HCT116 (cell line): Measurements from ENCODE around the gene PADI4. TPM values are rescaled to one million over a fixed set of nuclear protein-coding genes. Genes with fewer than 3 reads are reported as not detected.

Source experiments
- ATAC-seq: fragments of 200-7000 bp; cut with Tn5 transposase; 2 replicates; pipeline ENCODE4 v1.9.1; 2020; ENCODE audit warnings: mild to moderate bottlenecking, moderate library complexity
- BruUV-seq: library from RNA; stranded (reverse); fragments of 400-500 nt; replicated peaks from 2 replicates; lab custom pipeline; 2021; lab: Mats Ljungman, UMichigan
- CTCF ChIA-PET: fragments of 300-600 bp; sonication (Branson Sonifier 250); formaldehyde crosslinking; loops from one replicate; lab custom pipeline; 2021; ENCODE audit warnings: antibody characterized with exemption; lab: Charles Lee
- POLR2A ChIA-PET: fragments of 300-600, 350-600 bp; sonication (Branson Sonifier 250); formaldehyde crosslinking; loops from one replicate; lab custom pipeline; 2021; ENCODE audit warnings: antibody characterized with exemption; lab: Charles Lee
- RAD21 ChIA-PET, 2 experiments: fragments of 300-600 bp; sonication (Branson Sonifier 250); formaldehyde crosslinking; loops; one replicate each; lab custom pipeline; 2023; ENCODE audit warnings: low total read pairs in 2 of 2; ENCODE audit not compliant: uncharacterized antibody in 2 of 2, unreplicated experiment in 2 of 2, low non-redundant PET in 1 of 2; lab: Charles Lee
- DNase-seq: peaks from one replicate; pipeline ENCODE4 v3.0.0-alpha.2; 2010; ENCODE audit warnings: low read depth, low spot score
- H2AFZ ChIP-seq: fragments of 200-600 bp; shearing (Covaris generic), sonication (generic); 2 replicates; pipeline ENCODE4 v1.6.1; 2017; ENCODE audit warnings: low read depth, mixed run types, mixed read lengths, antibody characterized with exemption, low read length; ENCODE audit not compliant: poor library complexity, severe bottlenecking
- H3K27ac ChIP-seq: 2 replicates; pipeline ENCODE4 v1.5.1; 2012; ENCODE audit warnings: low read depth, low read length
- H3K27me3 ChIP-seq: fragments of 200-600 bp; sonication (generic); 2 replicates; pipeline ENCODE4 v1.6.1; 2016; ENCODE audit warnings: mixed run types, low read length, mixed read lengths; ENCODE audit not compliant: insufficient read depth
- H3K36me3 ChIP-seq, 2 experiments: fragments of 200-500 bp in 1 of 2; fragments of 200-600 bp in 1 of 2; sonication (Bioruptor generic) in 1 of 2; sonication (generic) in 1 of 2; 2 replicates each; pipeline versions ENCODE4 v1.5.1 to v1.6.1; 2014 to 2016; ENCODE audit warnings: low read length in 2 of 2, inconsistent platforms in 1 of 2, mixed read lengths in 1 of 2, mixed run types in 1 of 2; ENCODE audit not compliant: insufficient read depth in 2 of 2, control insufficient read depth in 1 of 2
- H3K4me1 ChIP-seq, 2 experiments: fragments of 200-600 bp in 1 of 2; sonication (generic) in 1 of 2; 2 replicates each; pipeline versions ENCODE4 v1.5.1 to v1.6.1; 2012 to 2017; ENCODE audit warnings: low read length in 2 of 2, inconsistent platforms in 1 of 2, mild to moderate bottlenecking in 1 of 2, mixed read lengths in 1 of 2, mixed run types in 1 of 2, moderate library complexity in 1 of 2; ENCODE audit not compliant: insufficient read depth in 2 of 2, control insufficient read depth in 1 of 2
- H3K4me2 ChIP-seq: fragments of 200-600 bp; sonication (generic); 2 replicates; pipeline ENCODE4 v1.6.1; 2017; ENCODE audit warnings: mixed run types, low read length, mixed read lengths
- H3K4me3 ChIP-seq, 2 experiments: fragments of 200-600 bp in 1 of 2; sonication (generic) in 1 of 2; replicated peaks in 1 of 2; 2 replicates each; pipeline ENCODE4 v1.5.1; 2011 to 2016; ENCODE audit warnings: low read length in 2 of 2, control low read depth in 1 of 2, low read depth in 1 of 2, mild to moderate bottlenecking in 1 of 2, mixed read lengths in 1 of 2, mixed run types in 1 of 2
- H3K79me2 ChIP-seq: fragments of 200-600 bp; sonication (generic); 2 replicates; pipeline ENCODE4 v1.6.1; 2017; ENCODE audit warnings: mild to moderate bottlenecking, mixed run types, low read length, moderate library complexity, mixed read lengths; ENCODE audit not compliant: insufficient read depth
- H3K9ac ChIP-seq: fragments of 200-600 bp; sonication (generic); 2 replicates; pipeline ENCODE4 v1.6.1; 2016; ENCODE audit warnings: low read length, mixed read lengths
- H3K9me2 ChIP-seq: fragments of 200-600 bp; sonication (generic), shearing (Covaris generic); 2 replicates; pipeline ENCODE4 v1.6.1; 2017; ENCODE audit warnings: mixed run types, mild to moderate bottlenecking, moderate library complexity; ENCODE audit not compliant: insufficient read depth
- H3K9me3 ChIP-seq, 2 experiments: fragments of 200-500 bp in 1 of 2; fragments of 200-600 bp in 1 of 2; sonication (Bioruptor generic) in 1 of 2; sonication (generic) in 1 of 2; 2 replicates each; pipeline ENCODE4 v1.6.1; 2014 to 2017; ENCODE audit warnings: low read length in 2 of 2, mixed read lengths in 2 of 2, inconsistent platforms in 1 of 2, low read depth in 1 of 2, mild to moderate bottlenecking in 1 of 2, mixed run types in 1 of 2, moderate library complexity in 1 of 2; ENCODE audit not compliant: control insufficient read depth in 1 of 2, insufficient read depth in 1 of 2
- H4K20me1 ChIP-seq: fragments of 200-600 bp; sonication (generic), shearing (Covaris generic); 2 replicates; pipeline ENCODE4 v1.6.1; 2017; ENCODE audit warnings: mixed run types, mild to moderate bottlenecking, moderate library complexity; ENCODE audit not compliant: insufficient read depth
- ATF3 ChIP-seq: IDR thresholded peaks from 2 replicates; pipeline ENCODE4 v1.6.1; 2012
- EZH2phosphoT487 ChIP-seq: fragments of 200-600 bp; IDR thresholded peaks from 2 replicates; pipeline ENCODE4 v1.6.1; 2018; ENCODE audit warnings: antibody characterized with exemption, borderline replicate concordance
- FOSL1 ChIP-seq: IDR thresholded peaks from 2 replicates; pipeline ENCODE4 v1.6.1; 2012; ENCODE audit warnings: low read depth
- SIN3A ChIP-seq: IDR thresholded peaks from 2 replicates; pipeline ENCODE4 v1.6.1; 2012; ENCODE audit warnings: low read depth
- SP1 ChIP-seq: IDR thresholded peaks from 2 replicates; pipeline ENCODE4 v1.6.1; 2012; ENCODE audit warnings: low read depth
- intact Hi-C: fragments of 100-400 bp; cut with micrococcal nuclease; formaldehyde crosslinking; loops from 2 replicates; pipeline ENCODE4 v1.10.0; 2022
- total RNA-seq: library from RNA; stranded (reverse); gene quantifications from one replicate; pipeline ENCODE4 v1.2.1, GENCODE V29; 2021; ENCODE audit not compliant: unreplicated experiment
- TF ChIP-seq, protein P1 (sequence below): IDR thresholded peaks from 2 replicates; pipeline ENCODE4 v1.6.1; 2012; ENCODE audit warnings: low read depth

PADI4 gene
- total RNA-seq, 1 experiment from 2014 or later: 0.44 TPM

DNA sequence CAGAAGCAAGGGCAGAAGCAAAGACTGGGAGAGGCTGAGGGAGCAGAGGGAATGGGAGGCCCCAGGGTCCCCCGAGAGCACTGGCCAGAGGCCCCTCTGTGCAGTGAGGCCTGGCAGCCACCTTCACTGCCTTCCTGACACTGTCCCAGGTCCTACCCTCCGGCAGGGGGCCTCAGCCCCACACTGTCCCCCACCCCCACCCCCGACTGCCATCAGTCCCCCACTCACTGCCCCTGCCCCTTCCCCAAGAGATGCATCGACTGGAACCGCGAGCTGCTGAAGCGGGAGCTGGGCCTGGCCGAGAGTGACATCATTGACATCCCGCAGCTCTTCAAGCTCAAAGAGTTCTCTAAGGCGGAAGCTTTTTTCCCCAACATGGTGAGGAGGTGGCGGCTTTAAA is 51.0 kb downstream of the PADI4 start (continued):
- no peak for TF ChIP-seq SP1
- TF ChIP-seq, protein P1, sequence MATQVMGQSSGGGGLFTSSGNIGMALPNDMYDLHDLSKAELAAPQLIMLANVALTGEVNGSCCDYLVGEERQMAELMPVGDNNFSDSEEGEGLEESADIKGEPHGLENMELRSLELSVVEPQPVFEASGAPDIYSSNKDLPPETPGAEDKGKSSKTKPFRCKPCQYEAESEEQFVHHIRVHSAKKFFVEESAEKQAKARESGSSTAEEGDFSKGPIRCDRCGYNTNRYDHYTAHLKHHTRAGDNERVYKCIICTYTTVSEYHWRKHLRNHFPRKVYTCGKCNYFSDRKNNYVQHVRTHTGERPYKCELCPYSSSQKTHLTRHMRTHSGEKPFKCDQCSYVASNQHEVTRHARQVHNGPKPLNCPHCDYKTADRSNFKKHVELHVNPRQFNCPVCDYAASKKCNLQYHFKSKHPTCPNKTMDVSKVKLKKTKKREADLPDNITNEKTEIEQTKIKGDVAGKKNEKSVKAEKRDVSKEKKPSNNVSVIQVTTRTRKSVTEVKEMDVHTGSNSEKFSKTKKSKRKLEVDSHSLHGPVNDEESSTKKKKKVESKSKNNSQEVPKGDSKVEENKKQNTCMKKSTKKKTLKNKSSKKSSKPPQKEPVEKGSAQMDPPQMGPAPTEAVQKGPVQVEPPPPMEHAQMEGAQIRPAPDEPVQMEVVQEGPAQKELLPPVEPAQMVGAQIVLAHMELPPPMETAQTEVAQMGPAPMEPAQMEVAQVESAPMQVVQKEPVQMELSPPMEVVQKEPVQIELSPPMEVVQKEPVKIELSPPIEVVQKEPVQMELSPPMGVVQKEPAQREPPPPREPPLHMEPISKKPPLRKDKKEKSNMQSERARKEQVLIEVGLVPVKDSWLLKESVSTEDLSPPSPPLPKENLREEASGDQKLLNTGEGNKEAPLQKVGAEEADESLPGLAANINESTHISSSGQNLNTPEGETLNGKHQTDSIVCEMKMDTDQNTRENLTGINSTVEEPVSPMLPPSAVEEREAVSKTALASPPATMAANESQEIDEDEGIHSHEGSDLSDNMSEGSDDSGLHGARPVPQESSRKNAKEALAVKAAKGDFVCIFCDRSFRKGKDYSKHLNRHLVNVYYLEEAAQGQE: no peak

DNA sequence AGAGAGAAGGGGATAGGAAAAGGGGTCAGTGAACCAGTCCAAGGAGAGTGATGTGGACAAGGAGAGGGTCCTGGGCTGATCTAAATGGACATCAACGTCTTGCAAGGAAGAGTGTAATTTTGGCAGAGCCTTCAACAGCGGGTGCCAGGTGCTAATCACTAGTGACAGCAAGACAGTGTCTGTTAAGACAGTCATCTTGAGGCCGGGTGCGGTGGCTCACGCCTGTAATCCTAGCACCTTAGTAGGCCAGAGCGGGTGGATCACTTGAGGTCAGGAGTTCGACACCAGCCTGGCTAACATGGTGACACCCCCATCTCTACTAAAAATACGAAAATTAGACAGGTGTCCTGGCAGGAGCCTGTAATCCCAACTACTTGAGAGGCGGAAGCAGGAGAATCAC is 51.8 kb downstream of the PADI4 start:
- TF ChIP-seq EZH2phosphoT487 (no peak), FOSL1 (no peak), SIN3A (no peak), ATF3 (no peak)
- H2AFZ ChIP-seq: no peak overlapping the region
- no peak overlapping the region for H3K4me3 ChIP-seq
- no TSS peak for BruUV-seq
- no peak for ATAC-seq
- intact Hi-C loops: no loop called here
- H3K79me2 ChIP-seq: no peaks in the 10 kb centered on the region
- H3K36me3 ChIP-seq: no peaks in the 10 kb centered on the region
- H3K9me2 ChIP-seq: no peaks in the 10 kb centered on the region
- peaks cover 0 to 5% of the 10 kb centered on the region in 2 experiments; a peak in 1 of 4 replicates for H3K9me3 ChIP-seq
- no peak for DNase-seq
- H3K27ac ChIP-seq: no peak overlapping the region
- H3K4me1 ChIP-seq: no peaks in the 10 kb centered on the region
- POLR2A ChIA-PET: no interaction called here
- no peaks in the 10 kb centered on the region for H4K20me1 ChIP-seq
- no peak overlapping the region for H3K9ac ChIP-seq
- RAD21 ChIA-PET: no interaction called here
- CTCF ChIA-PET: no interaction called here
- no peak overlapping the region for H3K4me2 ChIP-seq
- H3K27me3 ChIP-seq: no peaks in the 10 kb centered on the region
